Fibroblast of mammary gland (primary cell): ENCODE data around the gene FBXO33.

Experiments
- DNase-seq: peaks from one replicate; pipeline ENCODE4 v3.0.0-alpha.2; 2010; ENCODE audit warnings: low read depth
- H3K4me3 ChIP-seq: 2 replicates; pipeline ENCODE4 v1.5.1; 2011; ENCODE audit warnings: low read depth, mild to moderate bottlenecking, low read length, moderate library complexity; ENCODE audit not compliant: control insufficient read depth
- TF ChIP-seq, protein P1 (sequence below): conservative IDR thresholded peaks from 2 replicates; pipeline ENCODE4 v1.5.1; 2011; ENCODE audit warnings: low read depth, low read length, inconsistent platforms; ENCODE audit not compliant: control insufficient read depth, insufficient read depth

The FBXO33 gene

DNA sequence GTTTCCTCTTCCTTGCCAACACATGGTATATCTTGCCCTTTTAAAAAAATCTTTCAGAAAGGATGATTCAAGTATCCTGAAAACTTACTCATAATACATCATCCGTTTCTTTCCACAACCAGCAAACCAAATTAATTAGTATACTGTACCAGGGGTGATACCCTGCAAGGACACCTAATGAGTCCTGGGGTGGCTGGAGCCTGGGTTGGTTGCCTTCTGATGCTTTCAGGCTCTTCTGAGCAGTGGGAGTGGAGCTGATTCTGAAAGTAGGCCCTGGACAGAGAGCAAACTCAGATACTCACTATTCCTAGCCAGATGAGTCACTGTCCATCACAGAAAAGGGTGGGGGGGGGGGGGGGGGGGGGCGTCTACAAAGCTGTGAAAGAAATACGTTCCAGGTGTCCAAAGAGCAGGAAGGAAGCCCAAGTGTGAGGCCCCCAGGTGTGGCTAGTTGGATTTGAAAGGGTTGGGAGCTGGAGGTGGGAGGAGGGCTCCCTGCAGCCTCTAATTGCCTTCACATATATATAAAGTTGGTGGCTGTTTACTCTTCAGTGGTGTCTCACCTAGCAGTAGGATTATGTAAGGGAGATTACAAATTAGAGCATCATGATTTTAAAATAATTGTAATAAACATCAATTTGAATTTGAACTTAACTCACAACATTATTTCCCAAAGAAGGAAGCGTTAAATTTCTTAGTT is 36.5 kb downstream of the FBXO33 start:
- H3K4me3 ChIP-seq = no peak overlapping the region
- TF ChIP-seq, protein P1, sequence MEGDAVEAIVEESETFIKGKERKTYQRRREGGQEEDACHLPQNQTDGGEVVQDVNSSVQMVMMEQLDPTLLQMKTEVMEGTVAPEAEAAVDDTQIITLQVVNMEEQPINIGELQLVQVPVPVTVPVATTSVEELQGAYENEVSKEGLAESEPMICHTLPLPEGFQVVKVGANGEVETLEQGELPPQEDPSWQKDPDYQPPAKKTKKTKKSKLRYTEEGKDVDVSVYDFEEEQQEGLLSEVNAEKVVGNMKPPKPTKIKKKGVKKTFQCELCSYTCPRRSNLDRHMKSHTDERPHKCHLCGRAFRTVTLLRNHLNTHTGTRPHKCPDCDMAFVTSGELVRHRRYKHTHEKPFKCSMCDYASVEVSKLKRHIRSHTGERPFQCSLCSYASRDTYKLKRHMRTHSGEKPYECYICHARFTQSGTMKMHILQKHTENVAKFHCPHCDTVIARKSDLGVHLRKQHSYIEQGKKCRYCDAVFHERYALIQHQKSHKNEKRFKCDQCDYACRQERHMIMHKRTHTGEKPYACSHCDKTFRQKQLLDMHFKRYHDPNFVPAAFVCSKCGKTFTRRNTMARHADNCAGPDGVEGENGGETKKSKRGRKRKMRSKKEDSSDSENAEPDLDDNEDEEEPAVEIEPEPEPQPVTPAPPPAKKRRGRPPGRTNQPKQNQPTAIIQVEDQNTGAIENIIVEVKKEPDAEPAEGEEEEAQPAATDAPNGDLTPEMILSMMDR = no peak
- peak; percentile 36 for DNase-seq

DNA sequence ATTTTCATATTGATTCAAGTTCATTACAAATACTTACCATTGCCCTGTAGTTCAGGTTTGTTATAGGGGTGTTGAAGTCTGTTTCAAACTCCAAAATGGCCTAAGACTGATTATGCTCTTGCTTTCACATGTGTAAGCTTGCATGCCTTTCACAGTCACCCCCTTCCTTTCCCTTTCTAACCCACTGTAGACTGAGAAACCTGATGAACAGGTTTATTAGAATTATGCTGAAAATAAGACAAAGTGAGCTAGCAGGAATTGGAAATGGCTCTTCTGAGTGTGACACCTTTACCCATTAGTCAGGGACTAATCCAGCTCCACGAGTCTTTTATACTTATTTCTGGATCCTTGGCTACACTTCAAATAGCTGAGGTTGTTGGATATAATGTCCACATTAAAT is 38.9 kb downstream of the FBXO33 start:
- DNase-seq = no peak
- TF ChIP-seq, protein P1 = no peak
- no peak overlapping the region for H3K4me3 ChIP-seq

DNA sequence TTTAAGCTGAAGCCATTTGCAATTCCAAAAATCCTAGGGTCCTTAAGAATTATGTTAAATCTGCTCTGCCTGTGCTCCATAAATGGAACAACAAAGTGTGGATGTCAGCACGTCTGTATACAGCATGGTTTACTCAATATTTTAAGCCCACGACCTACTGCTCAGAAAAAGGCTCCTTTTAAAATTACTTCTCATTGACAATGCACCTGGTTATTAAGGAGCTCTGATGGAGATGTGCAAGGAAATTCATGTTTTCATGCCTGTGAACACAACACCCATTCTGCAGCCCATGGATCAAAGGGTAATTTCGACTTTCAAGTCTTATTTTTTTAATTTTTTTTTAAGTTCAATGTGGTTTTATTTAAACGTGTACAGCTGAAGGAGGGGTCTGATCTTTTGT is 48.1 kb downstream of the FBXO33 start:
- TF ChIP-seq, protein P1 = no peak
- no peak for DNase-seq
- H3K4me3 ChIP-seq = no peak overlapping the region

DNA sequence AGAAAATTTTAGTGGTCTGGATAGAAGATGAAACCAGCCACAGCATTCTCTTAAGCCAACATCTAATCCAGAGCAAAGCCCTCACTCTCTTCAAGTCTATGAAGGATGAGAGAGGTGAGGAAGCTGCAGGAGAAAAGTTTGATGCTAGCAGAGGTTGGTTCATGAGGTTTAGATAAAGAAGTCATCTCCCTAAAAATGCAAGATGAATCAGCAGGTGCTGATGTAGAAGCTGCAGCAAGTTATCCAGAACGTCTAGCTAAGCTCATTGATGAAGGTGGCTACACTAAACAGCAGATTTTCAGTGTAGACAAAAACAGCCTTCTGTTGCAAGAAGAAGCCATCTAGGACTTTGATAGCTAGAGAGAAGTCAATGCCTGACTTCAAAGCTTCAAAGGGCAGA is 48.5 kb downstream of the FBXO33 start:
- DNase-seq = no peak
- TF ChIP-seq, protein P1 = no peak
- no peak overlapping the region for H3K4me3 ChIP-seq

DNA sequence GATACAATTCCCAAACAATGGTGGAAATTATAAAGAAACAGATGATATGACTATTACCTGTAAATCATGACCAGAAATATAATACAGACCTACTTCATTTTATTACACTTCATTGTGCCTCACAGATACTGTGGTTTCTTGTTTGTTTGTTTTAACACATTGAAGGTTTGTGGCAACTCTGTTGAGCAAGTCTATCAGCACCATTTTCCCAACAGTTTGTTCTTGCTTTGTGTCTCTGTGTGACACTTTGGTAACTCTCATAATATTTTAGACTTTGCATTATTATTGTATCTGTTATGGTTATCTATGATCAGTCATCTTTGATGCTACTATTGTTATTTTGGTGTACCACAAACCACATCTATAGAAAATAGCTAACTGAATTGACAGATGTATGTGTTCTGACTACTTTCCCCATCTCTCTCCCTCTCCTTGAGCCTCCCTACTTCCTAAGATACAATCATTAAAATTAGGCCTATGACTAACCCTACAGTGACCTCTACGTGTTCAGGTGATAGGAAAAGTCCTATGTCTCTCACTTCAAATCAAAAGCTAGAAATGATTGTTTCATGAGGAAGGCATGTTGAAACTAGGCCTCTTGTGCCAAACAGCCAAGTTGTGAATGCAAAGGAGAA is 49.1 kb downstream of the FBXO33 start:
- no peak overlapping the region for H3K4me3 ChIP-seq
- no peak for DNase-seq
- TF ChIP-seq, protein P1 = no peak

DNA sequence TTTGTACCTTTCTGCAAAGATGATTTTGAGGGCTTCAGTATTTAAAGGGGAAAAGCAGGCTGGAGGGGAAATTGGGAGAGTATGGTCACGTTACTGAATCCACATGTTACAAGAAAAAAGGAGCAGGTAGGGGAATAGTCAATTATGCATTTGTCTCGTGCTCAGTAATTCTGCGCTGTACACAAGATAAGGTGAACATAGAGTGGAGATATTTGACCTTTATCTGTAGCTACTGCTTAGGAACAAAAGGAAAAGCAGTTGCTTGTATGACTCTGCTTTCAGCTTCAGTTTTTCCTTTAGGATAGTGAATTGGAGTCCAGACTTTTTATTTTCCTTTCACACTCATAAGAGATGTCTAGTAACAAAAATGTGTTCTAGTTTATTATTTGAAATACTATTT is 49.8 kb downstream of the FBXO33 start:
- no peak overlapping the region for H3K4me3 ChIP-seq
- TF ChIP-seq, protein P1 = no peak
- DNase-seq = no peak
